ENCODE data around the gene METTL27.
"Not testable (repeated sequence)": the region's sequence is repeated elsewhere in the genome, so short reads cannot be mapped to it uniquely, and the experiment has no call there.

The METTL27 gene

DNA sequence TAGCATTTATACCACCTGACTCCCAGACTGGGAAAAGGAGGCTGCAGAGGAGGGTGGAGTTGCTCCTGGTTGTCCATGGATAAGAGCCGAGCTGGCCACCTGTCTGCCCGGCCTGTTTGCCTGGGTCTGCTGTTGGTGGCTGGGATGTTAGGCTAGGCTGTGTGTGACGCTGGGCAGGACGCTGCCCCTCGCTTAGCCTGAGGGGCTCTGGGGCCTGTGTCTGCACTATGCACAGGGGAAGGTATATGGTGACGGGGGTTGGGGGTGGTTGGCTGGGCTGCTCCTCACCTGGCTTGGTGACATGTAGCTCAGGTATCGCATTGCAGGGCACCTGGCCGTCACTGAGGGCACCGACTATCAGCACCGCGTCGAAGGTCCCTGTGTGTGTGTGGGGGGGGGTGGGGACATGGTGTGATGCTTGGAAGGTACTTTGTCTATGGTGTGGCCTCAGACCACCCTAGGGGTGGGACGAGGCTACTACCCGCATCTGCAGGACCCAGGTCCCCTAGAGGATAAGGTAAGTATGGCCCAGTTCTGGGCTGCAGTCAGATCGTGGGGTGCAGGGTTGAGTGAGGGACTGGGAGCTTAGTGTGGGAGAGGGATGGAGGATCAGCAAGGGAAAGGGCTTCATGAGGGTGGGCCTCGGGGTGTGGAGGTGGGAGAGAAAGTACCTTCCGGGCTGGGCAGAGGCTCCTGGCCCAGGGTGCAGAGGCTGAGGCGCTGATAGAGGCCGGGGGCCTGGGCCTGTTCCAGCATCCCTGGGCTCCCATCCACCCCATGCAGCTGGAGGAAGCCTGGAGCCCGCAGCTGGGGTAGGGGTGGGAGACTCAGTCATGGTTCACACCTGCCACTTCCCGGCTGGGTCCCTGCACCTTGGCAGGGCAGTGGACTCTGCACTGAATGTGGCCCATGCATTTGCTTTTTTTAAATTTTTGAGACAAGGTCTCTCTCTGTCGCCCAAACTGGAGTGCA, 2.3 kb downstream of the METTL27 start:
- Histone ChIP-seq H4K20me1 (no peaks in the 10 kb centered on the region), H3K4me1 (peaks cover 28% of the 10 kb centered on the region), H3K4me3 (no peak overlapping the region), H3K36me3 (no peaks in the 10 kb centered on the region), H3K4me2 (no peak overlapping the region), H3K9me3 (no peaks in the 10 kb centered on the region), H3K27ac (no peak overlapping the region), H3K27me3 (no peaks in the 10 kb centered on the region), H3K9ac (no peak overlapping the region)
- TF ChIP-seq Cebpa-rat (IDR thresholded peaks at IDR 0.05): no peak

- Histone ChIP-seq H3K27ac (no peak overlapping the region), H3K4me2 (no peak overlapping the region), H3K4me1 (peaks cover 24% of the 10 kb centered on the region), H3K9me3 (peaks cover 5% of the 10 kb centered on the region; the same call in 1 of the 2 replicates), H3K9ac (no peak overlapping the region), H3K36me3 (no peaks in the 10 kb centered on the region), H3K4me3 (no peak overlapping the region), H3K27me3 (no peaks in the 10 kb centered on the region), H4K20me1 (no peaks in the 10 kb centered on the region)
- TF ChIP-seq Cebpa-rat (IDR thresholded peaks at IDR 0.05): no peak
These were observed 3.0 kb downstream of the METTL27 start for GRCh38 chr7:73839290-73839689.

- Histone ChIP-seq H4K20me1 (no peaks in the 10 kb centered on the region), H3K4me2 (no peak overlapping the region)
- no peak for TF ChIP-seq Cebpa-rat (IDR thresholded peaks at IDR 0.05)
These were observed 3.7 kb downstream of the METTL27 start for GRCh38 chr7:73838642-73839041.

GRCh38 chr7:73837167-73837566, 5.1 kb downstream of the METTL27 start:
- not testable (repeated sequence) for H3K9me3 ChIP-seq, H3K36me3 ChIP-seq, H4K20me1 ChIP-seq, H3K4me3 ChIP-seq, H3K27ac ChIP-seq, H3K9ac ChIP-seq, H3K4me2 ChIP-seq, H3K27me3 ChIP-seq
- peaks cover 11% of the 10 kb centered on the region for H3K4me1 ChIP-seq

More at GRCh38 chr7:73838642-73839041, 3.7 kb downstream of the METTL27 start:
- no peaks in the 10 kb centered on the region for H3K36me3 ChIP-seq
- H3K9ac ChIP-seq: no peak overlapping the region; the same call in 1 of the 2 replicates
- peaks cover 5% of the 10 kb centered on the region; the same call in 1 of the 2 replicates for H3K9me3 ChIP-seq
- H3K27ac ChIP-seq: no peak overlapping the region
- peaks cover 17% of the 10 kb centered on the region for H3K4me1 ChIP-seq
- H3K4me3 ChIP-seq: no peak overlapping the region
- H3K27me3 ChIP-seq: no peaks in the 10 kb centered on the region

GRCh38 chr7:73834626-73835191, 7.6 kb downstream of the METTL27 start:
- Histone ChIP-seq H3K9me3 (peaks cover 5% of the 10 kb centered on the region; the same call in 1 of the 2 replicates), H4K20me1 (no peaks in the 10 kb centered on the region), H3K27ac (no peak overlapping the region), H3K27me3 (no peaks in the 10 kb centered on the region), H3K36me3 (no peaks in the 10 kb centered on the region), H3K4me2 (no peak overlapping the region), H3K9ac (no peak overlapping the region), H3K4me3 (no peak overlapping the region), H3K4me1 (peaks cover 14% of the 10 kb centered on the region)
- no peak for TF ChIP-seq Cebpa-rat (IDR thresholded peaks at IDR 0.05)

DNA sequence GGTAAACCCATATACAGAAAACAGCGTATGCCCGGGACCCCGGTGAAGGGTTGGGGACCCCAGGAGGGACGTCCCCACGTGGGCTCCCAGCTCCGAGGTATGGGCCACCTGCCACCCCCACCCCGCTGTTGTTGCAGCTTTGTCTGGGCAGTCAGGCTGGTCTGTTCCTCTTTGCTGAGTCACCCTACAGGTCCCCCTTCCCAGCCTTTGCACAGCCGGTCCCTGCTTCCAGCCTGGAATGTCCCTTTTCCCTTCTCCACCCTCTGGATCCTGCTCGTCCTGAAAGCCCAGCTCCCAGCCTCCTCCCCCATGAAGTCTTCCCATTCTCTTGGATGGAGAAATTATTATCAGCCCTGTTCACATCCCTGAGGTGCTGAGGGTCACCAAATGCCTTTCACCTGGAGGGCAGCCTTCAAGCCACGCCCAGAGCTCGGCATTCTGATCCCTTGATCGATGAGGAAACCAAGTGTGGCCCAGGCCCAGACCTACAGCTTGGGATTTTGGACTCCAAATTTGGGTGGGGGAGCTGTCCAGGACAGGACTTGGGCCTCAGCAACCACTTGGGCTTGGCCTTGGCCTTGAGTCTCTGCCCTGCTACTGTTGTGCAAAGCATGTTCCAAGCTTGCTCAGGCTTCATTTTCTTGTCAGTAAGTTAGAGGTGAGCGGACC, 8.9 kb downstream of the METTL27 start:
- H3K9ac ChIP-seq: no peak overlapping the region
- H4K20me1 ChIP-seq: no peaks in the 10 kb centered on the region
- H3K36me3 ChIP-seq: no peaks in the 10 kb centered on the region
- no peak overlapping the region for H3K4me3 ChIP-seq
- no peaks in the 10 kb centered on the region for H3K27me3 ChIP-seq
- H3K27ac ChIP-seq: no peak overlapping the region
- no peak overlapping the region for H3K4me2 ChIP-seq
- peaks cover 27% of the 10 kb centered on the region for H3K4me1 ChIP-seq
- peaks cover 5% of the 10 kb centered on the region; the same call in 1 of the 2 replicates for H3K9me3 ChIP-seq
- TF ChIP-seq Cebpa-rat (IDR thresholded peaks at IDR 0.05): no peak

GRCh38 chr7:73832806-73833205, 9.5 kb downstream of the METTL27 start:
- no peak overlapping the region for H3K4me2 ChIP-seq
- H3K4me3 ChIP-seq: no peak overlapping the region
- no peaks in the 10 kb centered on the region for H4K20me1 ChIP-seq
- TF ChIP-seq Cebpa-rat (IDR thresholded peaks at IDR 0.05): no peak
- peaks cover 33% of the 10 kb centered on the region for H3K4me1 ChIP-seq
- H3K27me3 ChIP-seq: no peaks in the 10 kb centered on the region
- peaks cover 5% of the 10 kb centered on the region; the same call in 1 of the 2 replicates for H3K9me3 ChIP-seq
- no peaks in the 10 kb centered on the region for H3K36me3 ChIP-seq
- no peak overlapping the region for H3K9ac ChIP-seq
- H3K27ac ChIP-seq: no peak overlapping the region

DNA sequence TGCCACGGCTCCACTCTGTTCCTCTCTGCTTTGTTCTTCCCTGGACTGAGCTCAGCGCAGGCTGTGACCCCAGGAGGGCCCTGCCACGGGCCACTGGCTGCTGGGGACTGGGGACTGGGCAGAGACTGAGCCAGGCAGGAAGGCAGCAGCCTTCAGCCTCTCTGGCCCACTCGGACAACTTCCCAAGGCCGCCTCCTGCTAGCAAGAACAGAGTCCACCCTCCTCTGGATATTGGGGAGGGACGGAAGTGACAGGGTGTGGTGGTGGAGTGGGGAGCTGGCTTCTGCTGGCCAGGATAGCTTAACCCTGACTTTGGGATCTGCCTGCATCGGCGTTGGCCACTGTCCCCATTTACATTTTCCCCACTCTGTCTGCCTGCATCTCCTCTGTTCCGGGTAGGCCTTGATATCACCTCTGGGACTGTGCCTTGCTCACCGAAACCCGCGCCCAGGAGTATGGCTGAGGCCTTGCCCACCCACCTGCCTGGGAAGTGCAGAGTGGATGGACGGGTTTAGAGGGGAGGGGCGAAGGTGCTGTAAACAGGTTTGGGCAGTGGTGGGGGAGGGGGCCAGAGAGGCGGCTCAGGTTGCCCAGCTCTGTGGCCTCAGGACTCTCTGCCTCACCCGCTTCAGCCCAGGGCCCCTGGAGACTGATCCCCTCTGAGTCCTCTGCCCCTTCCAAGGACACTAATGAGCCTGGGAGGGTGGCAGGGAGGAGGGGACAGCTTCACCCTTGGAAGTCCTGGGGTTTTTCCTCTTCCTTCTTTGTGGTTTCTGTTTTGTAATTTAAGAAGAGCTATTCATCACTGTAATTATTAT, 10.3 kb downstream of the METTL27 start:
- Histone ChIP-seq H3K36me3 (no peaks in the 10 kb centered on the region), H3K4me2 (0 out of 2 replicates have a peak overlapping the region, but pooled peaks have one; percentile 25), H3K27ac (peak overlapping the region; percentile 9; the same call in 1 of the 2 replicates), H3K4me3 (no peak overlapping the region), H4K20me1 (no peaks in the 10 kb centered on the region), H3K27me3 (no peaks in the 10 kb centered on the region), H3K9ac (no peak overlapping the region; the same call in 1 of the 2 replicates), H3K4me1 (peaks cover 41% of the 10 kb centered on the region), H3K9me3 (peaks cover 5% of the 10 kb centered on the region; the same call in 1 of the 2 replicates)
- TF ChIP-seq Cebpa-rat (IDR thresholded peaks at IDR 0.05): no peak

GRCh38 chr7:73831584-73831833, 10.8 kb downstream of the METTL27 start:
- Histone ChIP-seq H3K9me3 (peaks cover 5% of the 10 kb centered on the region; the same call in 1 of the 2 replicates), H3K9ac (no peak overlapping the region), H3K36me3 (no peaks in the 10 kb centered on the region), H4K20me1 (no peaks in the 10 kb centered on the region), H3K27ac (no peak overlapping the region), H3K4me2 (no peak overlapping the region), H3K4me3 (no peak overlapping the region), H3K4me1 (peaks cover 46% of the 10 kb centered on the region), H3K27me3 (no peaks in the 10 kb centered on the region)
- TF ChIP-seq Cebpa-rat (IDR thresholded peaks at IDR 0.05): no peak
